HCT116 (cell line): ENCODE results near the gene MTMR12. TPM values are rescaled to one million over a fixed set of nuclear protein-coding genes. Genes with fewer than 3 reads are reported as not detected.

Experiments
- ATAC-seq: fragments of 200-7000 bp; cut with Tn5 transposase; 2 replicates; pipeline ENCODE4 v1.9.1; 2020; ENCODE audit warnings: mild to moderate bottlenecking, moderate library complexity
- BruUV-seq: library from RNA; stranded (reverse); fragments of 400-500 nt; replicated peaks from 2 replicates; lab custom pipeline; 2021; lab: Mats Ljungman, UMichigan
- CTCF ChIA-PET: fragments of 300-600 bp; sonication (Branson Sonifier 250); formaldehyde crosslinking; loops from one replicate; lab custom pipeline; 2021; ENCODE audit warnings: antibody characterized with exemption; lab: Charles Lee
- POLR2A ChIA-PET: fragments of 300-600, 350-600 bp; sonication (Branson Sonifier 250); formaldehyde crosslinking; loops from one replicate; lab custom pipeline; 2021; ENCODE audit warnings: antibody characterized with exemption; lab: Charles Lee
- RAD21 ChIA-PET, 2 experiments: fragments of 300-600 bp; sonication (Branson Sonifier 250); formaldehyde crosslinking; loops; one replicate each; lab custom pipeline; 2023; ENCODE audit warnings: low total read pairs in 2 of 2; ENCODE audit not compliant: uncharacterized antibody in 2 of 2, unreplicated experiment in 2 of 2, low non-redundant PET in 1 of 2; lab: Charles Lee
- DNase-seq: peaks from one replicate; pipeline ENCODE4 v3.0.0-alpha.2; 2010; ENCODE audit warnings: low read depth, low spot score
- H2AFZ ChIP-seq: fragments of 200-600 bp; shearing (Covaris generic), sonication (generic); 2 replicates; pipeline ENCODE4 v1.6.1; 2017; ENCODE audit warnings: low read depth, mixed run types, mixed read lengths, antibody characterized with exemption, low read length; ENCODE audit not compliant: poor library complexity, severe bottlenecking
- H3K27ac ChIP-seq: 2 replicates; pipeline ENCODE4 v1.5.1; 2012; ENCODE audit warnings: low read depth, low read length
- H3K27me3 ChIP-seq: fragments of 200-600 bp; sonication (generic); 2 replicates; pipeline ENCODE4 v1.6.1; 2016; ENCODE audit warnings: mixed run types, low read length, mixed read lengths; ENCODE audit not compliant: insufficient read depth
- H3K36me3 ChIP-seq, 2 experiments: fragments of 200-500 bp in 1 of 2; fragments of 200-600 bp in 1 of 2; sonication (Bioruptor generic) in 1 of 2; sonication (generic) in 1 of 2; 2 replicates each; pipeline versions ENCODE4 v1.5.1 to v1.6.1; 2014 to 2016; ENCODE audit warnings: low read length in 2 of 2, inconsistent platforms in 1 of 2, mixed read lengths in 1 of 2, mixed run types in 1 of 2; ENCODE audit not compliant: insufficient read depth in 2 of 2, control insufficient read depth in 1 of 2
- H3K4me1 ChIP-seq, 2 experiments: fragments of 200-600 bp in 1 of 2; sonication (generic) in 1 of 2; 2 replicates each; pipeline versions ENCODE4 v1.5.1 to v1.6.1; 2012 to 2017; ENCODE audit warnings: low read length in 2 of 2, inconsistent platforms in 1 of 2, mild to moderate bottlenecking in 1 of 2, mixed read lengths in 1 of 2, mixed run types in 1 of 2, moderate library complexity in 1 of 2; ENCODE audit not compliant: insufficient read depth in 2 of 2, control insufficient read depth in 1 of 2
- H3K4me2 ChIP-seq: fragments of 200-600 bp; sonication (generic); 2 replicates; pipeline ENCODE4 v1.6.1; 2017; ENCODE audit warnings: mixed run types, low read length, mixed read lengths
- H3K4me3 ChIP-seq, 2 experiments: fragments of 200-600 bp in 1 of 2; sonication (generic) in 1 of 2; replicated peaks in 1 of 2; 2 replicates each; pipeline ENCODE4 v1.5.1; 2011 to 2016; ENCODE audit warnings: low read length in 2 of 2, control low read depth in 1 of 2, low read depth in 1 of 2, mild to moderate bottlenecking in 1 of 2, mixed read lengths in 1 of 2, mixed run types in 1 of 2
- H3K79me2 ChIP-seq: fragments of 200-600 bp; sonication (generic); 2 replicates; pipeline ENCODE4 v1.6.1; 2017; ENCODE audit warnings: mild to moderate bottlenecking, mixed run types, low read length, moderate library complexity, mixed read lengths; ENCODE audit not compliant: insufficient read depth
- H3K9ac ChIP-seq: fragments of 200-600 bp; sonication (generic); 2 replicates; pipeline ENCODE4 v1.6.1; 2016; ENCODE audit warnings: low read length, mixed read lengths
- H3K9me2 ChIP-seq: fragments of 200-600 bp; sonication (generic), shearing (Covaris generic); 2 replicates; pipeline ENCODE4 v1.6.1; 2017; ENCODE audit warnings: mixed run types, mild to moderate bottlenecking, moderate library complexity; ENCODE audit not compliant: insufficient read depth
- H3K9me3 ChIP-seq, 2 experiments: fragments of 200-500 bp in 1 of 2; fragments of 200-600 bp in 1 of 2; sonication (Bioruptor generic) in 1 of 2; sonication (generic) in 1 of 2; 2 replicates each; pipeline ENCODE4 v1.6.1; 2014 to 2017; ENCODE audit warnings: low read length in 2 of 2, mixed read lengths in 2 of 2, inconsistent platforms in 1 of 2, low read depth in 1 of 2, mild to moderate bottlenecking in 1 of 2, mixed run types in 1 of 2, moderate library complexity in 1 of 2; ENCODE audit not compliant: control insufficient read depth in 1 of 2, insufficient read depth in 1 of 2
- H4K20me1 ChIP-seq: fragments of 200-600 bp; sonication (generic), shearing (Covaris generic); 2 replicates; pipeline ENCODE4 v1.6.1; 2017; ENCODE audit warnings: mixed run types, mild to moderate bottlenecking, moderate library complexity; ENCODE audit not compliant: insufficient read depth
- ATF3 ChIP-seq: IDR thresholded peaks from 2 replicates; pipeline ENCODE4 v1.6.1; 2012
- CEBPB ChIP-seq: IDR thresholded peaks from 2 replicates; pipeline ENCODE4 v1.6.1; 2012; ENCODE audit warnings: low read depth
- CTCF ChIP-seq, 3 experiments: fragments of 200-600 bp in 1 of 3; sonication (generic) in 1 of 3; IDR thresholded peaks in 2 of 3; conservative IDR thresholded peaks in 1 of 3; 2 replicates each; pipeline ENCODE4 v1.5.1; 2012 to 2017; ENCODE audit warnings: low read depth in 2 of 3, low read length in 2 of 3, antibody characterized with exemption in 1 of 3, borderline replicate concordance in 1 of 3, control low read depth in 1 of 3, mild to moderate bottlenecking in 1 of 3, mixed read lengths in 1 of 3, mixed run types in 1 of 3, moderate library complexity in 1 of 3; ENCODE audit not compliant: insufficient read depth in 1 of 3
- JUND ChIP-seq: IDR thresholded peaks from 2 replicates; pipeline ENCODE4 v1.6.1; 2012
- POLR2A ChIP-seq: IDR thresholded peaks from 2 replicates; pipeline ENCODE4 v1.7.0; 2011; ENCODE audit warnings: borderline replicate concordance; ENCODE audit not compliant: insufficient read depth, insufficient read length; ENCODE audit errors: extremely low read depth
- POLR2AphosphoS5 ChIP-seq: IDR thresholded peaks from 2 replicates; pipeline ENCODE4 v1.6.1; 2011; ENCODE audit warnings: mild to moderate bottlenecking, low read depth, low read length, moderate library complexity
- RAD21 ChIP-seq: IDR thresholded peaks from 2 replicates; pipeline ENCODE4 v1.6.1; 2012; ENCODE audit warnings: low read depth, mild to moderate bottlenecking
- SP1 ChIP-seq: IDR thresholded peaks from 2 replicates; pipeline ENCODE4 v1.6.1; 2012; ENCODE audit warnings: low read depth
- YY1 ChIP-seq: IDR thresholded peaks from 2 replicates; pipeline ENCODE4 v1.6.1; 2011; ENCODE audit warnings: low read length, low read depth, moderate library complexity, mild to moderate bottlenecking; ENCODE audit not compliant: insufficient replicate concordance; ENCODE audit errors: extremely low read depth
- ZNF274 ChIP-seq: fragments of 200-500 bp; sonication (Bioruptor generic); IDR thresholded peaks from 2 replicates; pipeline ENCODE4 v1.6.1; 2014; ENCODE audit warnings: mild to moderate bottlenecking, low read depth, low read length, inconsistent platforms
- intact Hi-C: fragments of 100-400 bp; cut with micrococcal nuclease; formaldehyde crosslinking; loops from 2 replicates; pipeline ENCODE4 v1.10.0; 2022
- total RNA-seq: library from RNA; stranded (reverse); gene quantifications from one replicate; pipeline ENCODE4 v1.2.1, GENCODE V29; 2021; ENCODE audit not compliant: unreplicated experiment

Gene MTMR12
- total RNA-seq, 1 experiment from 2014 or later: 27.3 TPM

GRCh38 chr5:32232441-32233219 is 80.1 kb downstream of the MTMR12 start:
- H3K27me3 ChIP-seq: no peaks in the 10 kb centered on the region
- POLR2A ChIA-PET: no interaction called here
- BruUV-seq: no TSS peak
- no peaks in the 10 kb centered on the region for H3K9me2 ChIP-seq
- CTCF ChIA-PET: interaction anchor here (0.8 to 4.9 kb wide), 13 partner anchors 9 to 1189 kb away, joined by 3 to 40 read pairs (median 4); no protein-coding TSS in a partner anchor
- intact Hi-C loops: loop anchor here (1.0 to 5.0 kb wide), 5 partner anchors 97 to 948 kb away; no protein-coding TSS in a partner anchor
- no peaks in the 10 kb centered on the region for H3K9me3 ChIP-seq
- no peak overlapping the region for H3K4me2 ChIP-seq
- RAD21 ChIA-PET: interaction anchor here (0.9 to 2.0 kb wide), 4 partner anchors 97 to 357 kb away, joined by 4 to 8 read pairs (median 6); no protein-coding TSS in a partner anchor
- no peak overlapping the region for H2AFZ ChIP-seq
- ATAC-seq (peak; percentile 94), DNase-seq (peak; percentile 41)
- no peak overlapping the region for H3K9ac ChIP-seq
- H3K4me3 ChIP-seq: no peak overlapping the region
- no peak overlapping the region for H3K27ac ChIP-seq
- TF ChIP-seq RAD21 (peak; percentile 82), CEBPB (no peak), CTCF (IDR thresholded peaks at IDR 0.05 in 2 of 3, conservative IDR thresholded peaks at IDR 0.05 in 1 of 3; ENCODE audit: borderline replicate concordance in 1 of 3, insufficient read depth in 1 of 3, low read depth in 2 of 3, low read length in 2 of 3) (peak; percentile 65 to 90 (median 79); a peak in 5 of 6 replicates)
- no peaks in the 10 kb centered on the region for H3K79me2 ChIP-seq
- peaks cover 0 to 2% of the 10 kb centered on the region in 2 experiments; a peak in 1 of 4 replicates for H3K36me3 ChIP-seq
- no peaks in the 10 kb centered on the region for H4K20me1 ChIP-seq
- H3K4me1 ChIP-seq: peaks cover 0 to 10% of the 10 kb centered on the region in 2 experiments; a peak in 2 of 4 replicates

- TF ChIP-seq POLR2A (no peak), RAD21 (no peak), POLR2AphosphoS5 (no peak), ZNF274 (no peak), SP1 (no peak), CEBPB (no peak), ATF3 (no peak), CTCF (IDR thresholded peaks at IDR 0.05 in 2 of 3, conservative IDR thresholded peaks at IDR 0.05 in 1 of 3; ENCODE audit: borderline replicate concordance in 1 of 3, insufficient read depth in 1 of 3, low read depth in 2 of 3, low read length in 2 of 3) (no peak), YY1 (no peak), JUND (no peak)
- Histone ChIP-seq H3K79me2 (no peaks in the 10 kb centered on the region), H3K4me2 (no peak overlapping the region), H3K36me3 (no peaks in the 10 kb centered on the region; a peak in 1 of 4 replicates), H3K4me1 (peaks cover 0 to 10% of the 10 kb centered on the region in 2 experiments; a peak in 2 of 4 replicates), H3K27ac (no peak overlapping the region), H2AFZ (no peak overlapping the region), H3K9me3 (no peaks in the 10 kb centered on the region), H3K27me3 (no peaks in the 10 kb centered on the region), H3K9ac (no peak overlapping the region), H3K9me2 (no peaks in the 10 kb centered on the region), H3K4me3 (no peak overlapping the region), H4K20me1 (no peaks in the 10 kb centered on the region)
- RAD21 ChIA-PET: interaction anchor here (1.2 to 2.0 kb wide), 3 partner anchors 97 to 358 kb away, joined by 5 to 8 read pairs (median 6); no protein-coding TSS in a partner anchor
- POLR2A ChIA-PET: no interaction called here
- DNase-seq: no peak
- CTCF ChIA-PET: interaction anchor here (0.8 to 4.9 kb wide), 13 partner anchors 8 to 1189 kb away, joined by 3 to 40 read pairs (median 4); no protein-coding TSS in a partner anchor
- peak; percentile 14; the same call in 1 of the 2 replicates for ATAC-seq
- intact Hi-C loops: loop anchor here (1.0 to 5.0 kb wide), 5 partner anchors 97 to 949 kb away; no protein-coding TSS in a partner anchor
- no TSS peak for BruUV-seq
These were observed 80.8 kb downstream of the MTMR12 start for GRCh38 chr5:32231929-32232328.
